GM12878 (cell line): ENCODE data around the gene HSPA12B.

Source experiments
- SREBF2 ChIP-seq: IDR thresholded peaks from 2 replicates; pipeline ENCODE4 v1.6.1; 2012; ENCODE audit warnings: mild to moderate bottlenecking, low read length
- TBL1XR1 ChIP-seq: IDR thresholded peaks from 2 replicates; pipeline ENCODE4 v1.6.1; 2012; ENCODE audit warnings: low read depth, low read length, improper control_type of control experiment

GRCh38 chr20:3747471-3747870, 15.0 kb downstream of the HSPA12B start:
- TF ChIP-seq TBL1XR1 = no peak
- TF ChIP-seq SREBF2 = no peak
